WTC11 (cell line): ENCODE data around the gene MEIS3. TPM values are rescaled to one million over a fixed set of nuclear protein-coding genes. Genes with fewer than 3 reads are reported as not detected.

Experiments
- ATAC-seq: fragments of 200-7000 bp; cut with Tn5 transposase; 2 replicates; pipeline ENCODE4 v1.10.0; 2021; ENCODE audit warnings: mild to moderate bottlenecking, moderate library complexity
- CTCF ChIA-PET: fragments of 300-600 bp; sonication (Branson Sonifier 250); formaldehyde crosslinking; loops from one replicate; lab custom pipeline; 2021; ENCODE audit warnings: antibody characterized with exemption; lab: Charles Lee
- POLR2A ChIA-PET: fragments of 350-600 bp; sonication (Branson Sonifier 250); formaldehyde crosslinking; loops from one replicate; lab custom pipeline; 2021; ENCODE audit warnings: antibody characterized with exemption; lab: Charles Lee
- DNase-seq: peaks from one replicate; pipeline ENCODE4 v3.0.0; 2021; ENCODE audit warnings: low spot score
- H3K27ac Mint-ChIP-seq: 2 replicates; pipeline ENCODE4 v1.8.0; 2021; ENCODE audit warnings: mixed read lengths
- H3K27me3 Mint-ChIP-seq: 2 replicates; pipeline ENCODE4 v1.8.0; 2021; ENCODE audit warnings: low read depth, mild to moderate bottlenecking, moderate library complexity, mixed read lengths
- H3K36me3 Mint-ChIP-seq: 2 replicates; pipeline ENCODE4 v1.8.0; 2021; ENCODE audit warnings: mixed read lengths
- H3K4me1 Mint-ChIP-seq: 2 replicates; pipeline ENCODE4 v1.8.0; 2022; ENCODE audit warnings: mixed read lengths
- H3K4me3 Mint-ChIP-seq: 2 replicates; pipeline ENCODE4 v1.8.0; 2021; ENCODE audit warnings: mild to moderate bottlenecking, moderate library complexity, mixed read lengths
- H3K9me3 Mint-ChIP-seq: 2 replicates; pipeline ENCODE4 v1.8.0; 2021; ENCODE audit warnings: mixed read lengths
- CREB1 ChIP-seq: sonication (generic); formaldehyde crosslinking; IDR thresholded peaks from 2 replicates; pipeline ENCODE4 v1.8.0; 2023; ENCODE audit warnings: mild to moderate bottlenecking, missing genetic modification reagents
- EMX1 ChIP-seq: fragments of 250-450 bp; sonication (Bioruptor Pico); IDR thresholded peaks from 2 replicates; pipeline ENCODE4 v1.8.0; 2021; ENCODE audit warnings: mild to moderate bottlenecking
- ESRRA ChIP-seq: sonication (generic); formaldehyde crosslinking; IDR thresholded peaks from 2 replicates; pipeline ENCODE4 v1.8.1; 2022; ENCODE audit warnings: mild to moderate bottlenecking, missing genetic modification reagents, borderline replicate concordance
- HMGA2 ChIP-seq: fragments of 250-450 bp; sonication (Bioruptor Pico); IDR thresholded peaks from 2 replicates; pipeline ENCODE4 v1.4.0; 2021; ENCODE audit warnings: mild to moderate bottlenecking, moderate library complexity
- IRF2 ChIP-seq: sonication (generic); formaldehyde crosslinking; IDR thresholded peaks from 2 replicates; pipeline ENCODE4 v1.8.0; 2022; ENCODE audit warnings: low read depth, missing genetic modification reagents, borderline replicate concordance
- OVOL2 ChIP-seq: fragments of 250-450 bp; sonication (Bioruptor Pico); IDR thresholded peaks from 2 replicates; pipeline ENCODE4 v1.9.0; 2021; ENCODE audit warnings: mild to moderate bottlenecking, borderline replicate concordance
- SMAD3 ChIP-seq: sonication (generic); formaldehyde crosslinking; IDR thresholded peaks from 2 replicates; pipeline ENCODE4 v1.8.0; 2022; ENCODE audit warnings: missing genetic modification reagents, mild to moderate bottlenecking, borderline replicate concordance
- TCF7 ChIP-seq: sonication (generic); formaldehyde crosslinking; IDR thresholded peaks from 2 replicates; pipeline ENCODE4 v1.8.0; 2022; ENCODE audit warnings: mild to moderate bottlenecking, low read depth, missing genetic modification reagents, moderate library complexity
- ZNF425 ChIP-seq: fragments of 250-450 bp; sonication (Bioruptor Pico); conservative IDR thresholded peaks from 2 replicates; pipeline ENCODE4 v1.9.0; 2021; ENCODE audit warnings: mild to moderate bottlenecking
- total RNA-seq: library from RNA; stranded (reverse); gene quantifications from 3 replicates; pipeline ENCODE4 v1.2.3, GENCODE V29; 2021
- TF ChIP-seq, protein P1 (sequence below): sonication (generic); formaldehyde crosslinking; IDR thresholded peaks from 2 replicates; pipeline ENCODE4 v1.8.1; 2022; ENCODE audit warnings: low read depth, missing genetic modification reagents, borderline replicate concordance
- TF ChIP-seq, protein P2 (sequence below): sonication (generic); formaldehyde crosslinking; IDR thresholded peaks from 2 replicates; pipeline ENCODE4 v1.8.1; 2022; ENCODE audit warnings: mild to moderate bottlenecking, moderate library complexity, missing genetic modification reagents
- TF ChIP-seq, protein P3 (sequence below): sonication (generic); formaldehyde crosslinking; IDR thresholded peaks from 2 replicates; pipeline ENCODE4 v1.8.1; 2022; ENCODE audit warnings: missing genetic modification reagents, borderline replicate concordance
- TF ChIP-seq, protein P4 (sequence below): sonication (generic); formaldehyde crosslinking; conservative IDR thresholded peaks from 2 replicates; pipeline ENCODE4 v1.8.1; 2023; ENCODE audit warnings: mild to moderate bottlenecking, low read depth, missing genetic modification reagents, moderate library complexity
- TF ChIP-seq, protein P5 (sequence below): sonication (generic); formaldehyde crosslinking; IDR thresholded peaks from 2 replicates; pipeline ENCODE4 v1.8.1; 2023; ENCODE audit warnings: mild to moderate bottlenecking, missing genetic modification reagents
- TF ChIP-seq, protein P6 (sequence below): sonication (generic); formaldehyde crosslinking; IDR thresholded peaks from 2 replicates; pipeline ENCODE4 v1.8.1; 2023; ENCODE audit warnings: mild to moderate bottlenecking, missing genetic modification reagents, moderate library complexity

The MEIS3 gene
- total RNA-seq, 1 experiment from 2014 or later = 38.5 TPM

GRCh38 chr19:47435883-47436417, 16.6 kb upstream of the MEIS3 start:
- ChIA-PET POLR2A (interaction anchor here (1.0 kb wide), 1 partner anchor 48 kb away, joined by 3 read pairs; no protein-coding TSS in a partner anchor), CTCF (interaction anchor here (0.9 to 4.5 kb wide), 29 partner anchors 8 to 300 kb away, joined by 3 to 98 read pairs (median 13); partner anchors contain the start of genes EHD2, KPTN, NAPA and SLC8A2)
- no peaks in the 10 kb centered on the region; the same call in 1 of the 2 replicates for H3K36me3 Mint-ChIP-seq
- DNase-seq = no peak
- H3K27ac Mint-ChIP-seq = peak overlapping the region; percentile 33; the same call in 1 of the 2 replicates
- no peaks in the 10 kb centered on the region for H3K9me3 Mint-ChIP-seq
- peaks cover 8% of the 10 kb centered on the region for H3K4me1 Mint-ChIP-seq
- peaks cover 24% of the 10 kb centered on the region for H3K27me3 Mint-ChIP-seq
- no peak for ATAC-seq
- H3K4me3 Mint-ChIP-seq = no peak overlapping the region
- no peak for TF ChIP-seq ESRRA
- no peak for TF ChIP-seq SMAD3
- TF ChIP-seq TCF7 (CRISPR knock-in tag) = no peak
- TF ChIP-seq EMX1 = no peak
- TF ChIP-seq ZNF425 (CRISPR knock-in tag) = no peak
- no peak for TF ChIP-seq OVOL2 (CRISPR knock-in tag)
- TF ChIP-seq, protein P1, sequence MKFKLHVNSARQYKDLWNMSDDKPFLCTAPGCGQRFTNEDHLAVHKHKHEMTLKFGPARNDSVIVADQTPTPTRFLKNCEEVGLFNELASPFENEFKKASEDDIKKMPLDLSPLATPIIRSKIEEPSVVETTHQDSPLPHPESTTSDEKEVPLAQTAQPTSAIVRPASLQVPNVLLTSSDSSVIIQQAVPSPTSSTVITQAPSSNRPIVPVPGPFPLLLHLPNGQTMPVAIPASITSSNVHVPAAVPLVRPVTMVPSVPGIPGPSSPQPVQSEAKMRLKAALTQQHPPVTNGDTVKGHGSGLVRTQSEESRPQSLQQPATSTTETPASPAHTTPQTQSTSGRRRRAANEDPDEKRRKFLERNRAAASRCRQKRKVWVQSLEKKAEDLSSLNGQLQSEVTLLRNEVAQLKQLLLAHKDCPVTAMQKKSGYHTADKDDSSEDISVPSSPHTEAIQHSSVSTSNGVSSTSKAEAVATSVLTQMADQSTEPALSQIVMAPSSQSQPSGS (CRISPR knock-in tag) = no peak
- TF ChIP-seq, protein P2, sequence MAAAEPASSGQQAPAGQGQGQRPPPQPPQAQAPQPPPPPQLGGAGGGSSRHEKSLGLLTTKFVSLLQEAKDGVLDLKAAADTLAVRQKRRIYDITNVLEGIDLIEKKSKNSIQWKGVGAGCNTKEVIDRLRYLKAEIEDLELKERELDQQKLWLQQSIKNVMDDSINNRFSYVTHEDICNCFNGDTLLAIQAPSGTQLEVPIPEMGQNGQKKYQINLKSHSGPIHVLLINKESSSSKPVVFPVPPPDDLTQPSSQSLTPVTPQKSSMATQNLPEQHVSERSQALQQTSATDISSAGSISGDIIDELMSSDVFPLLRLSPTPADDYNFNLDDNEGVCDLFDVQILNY (CRISPR knock-in tag) = no peak
- TF ChIP-seq CREB1 (CRISPR knock-in tag) = no peak
- TF ChIP-seq, protein P3, sequence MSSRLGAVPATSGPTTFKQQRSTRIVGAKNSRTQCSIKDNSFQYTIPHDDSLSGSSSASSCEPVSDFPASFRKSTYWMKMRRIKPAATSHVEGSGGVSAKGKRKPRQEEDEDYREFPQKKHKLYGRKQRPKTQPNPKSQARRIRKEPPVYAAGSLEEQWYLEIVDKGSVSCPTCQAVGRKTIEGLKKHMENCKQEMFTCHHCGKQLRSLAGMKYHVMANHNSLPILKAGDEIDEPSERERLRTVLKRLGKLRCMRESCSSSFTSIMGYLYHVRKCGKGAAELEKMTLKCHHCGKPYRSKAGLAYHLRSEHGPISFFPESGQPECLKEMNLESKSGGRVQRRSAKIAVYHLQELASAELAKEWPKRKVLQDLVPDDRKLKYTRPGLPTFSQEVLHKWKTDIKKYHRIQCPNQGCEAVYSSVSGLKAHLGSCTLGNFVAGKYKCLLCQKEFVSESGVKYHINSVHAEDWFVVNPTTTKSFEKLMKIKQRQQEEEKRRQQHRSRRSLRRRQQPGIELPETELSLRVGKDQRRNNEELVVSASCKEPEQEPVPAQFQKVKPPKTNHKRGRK (CRISPR knock-in tag) = no peak
- TF ChIP-seq, protein P4, sequence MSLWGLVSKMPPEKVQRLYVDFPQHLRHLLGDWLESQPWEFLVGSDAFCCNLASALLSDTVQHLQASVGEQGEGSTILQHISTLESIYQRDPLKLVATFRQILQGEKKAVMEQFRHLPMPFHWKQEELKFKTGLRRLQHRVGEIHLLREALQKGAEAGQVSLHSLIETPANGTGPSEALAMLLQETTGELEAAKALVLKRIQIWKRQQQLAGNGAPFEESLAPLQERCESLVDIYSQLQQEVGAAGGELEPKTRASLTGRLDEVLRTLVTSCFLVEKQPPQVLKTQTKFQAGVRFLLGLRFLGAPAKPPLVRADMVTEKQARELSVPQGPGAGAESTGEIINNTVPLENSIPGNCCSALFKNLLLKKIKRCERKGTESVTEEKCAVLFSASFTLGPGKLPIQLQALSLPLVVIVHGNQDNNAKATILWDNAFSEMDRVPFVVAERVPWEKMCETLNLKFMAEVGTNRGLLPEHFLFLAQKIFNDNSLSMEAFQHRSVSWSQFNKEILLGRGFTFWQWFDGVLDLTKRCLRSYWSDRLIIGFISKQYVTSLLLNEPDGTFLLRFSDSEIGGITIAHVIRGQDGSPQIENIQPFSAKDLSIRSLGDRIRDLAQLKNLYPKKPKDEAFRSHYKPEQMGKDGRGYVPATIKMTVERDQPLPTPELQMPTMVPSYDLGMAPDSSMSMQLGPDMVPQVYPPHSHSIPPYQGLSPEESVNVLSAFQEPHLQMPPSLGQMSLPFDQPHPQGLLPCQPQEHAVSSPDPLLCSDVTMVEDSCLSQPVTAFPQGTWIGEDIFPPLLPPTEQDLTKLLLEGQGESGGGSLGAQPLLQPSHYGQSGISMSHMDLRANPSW = no peak
- no peak for TF ChIP-seq IRF2 (CRISPR knock-in tag)
- TF ChIP-seq, protein P5, sequence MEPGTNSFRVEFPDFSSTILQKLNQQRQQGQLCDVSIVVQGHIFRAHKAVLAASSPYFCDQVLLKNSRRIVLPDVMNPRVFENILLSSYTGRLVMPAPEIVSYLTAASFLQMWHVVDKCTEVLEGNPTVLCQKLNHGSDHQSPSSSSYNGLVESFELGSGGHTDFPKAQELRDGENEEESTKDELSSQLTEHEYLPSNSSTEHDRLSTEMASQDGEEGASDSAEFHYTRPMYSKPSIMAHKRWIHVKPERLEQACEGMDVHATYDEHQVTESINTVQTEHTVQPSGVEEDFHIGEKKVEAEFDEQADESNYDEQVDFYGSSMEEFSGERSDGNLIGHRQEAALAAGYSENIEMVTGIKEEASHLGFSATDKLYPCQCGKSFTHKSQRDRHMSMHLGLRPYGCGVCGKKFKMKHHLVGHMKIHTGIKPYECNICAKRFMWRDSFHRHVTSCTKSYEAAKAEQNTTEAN (CRISPR knock-in tag) = no peak
- TF ChIP-seq, protein P6, sequence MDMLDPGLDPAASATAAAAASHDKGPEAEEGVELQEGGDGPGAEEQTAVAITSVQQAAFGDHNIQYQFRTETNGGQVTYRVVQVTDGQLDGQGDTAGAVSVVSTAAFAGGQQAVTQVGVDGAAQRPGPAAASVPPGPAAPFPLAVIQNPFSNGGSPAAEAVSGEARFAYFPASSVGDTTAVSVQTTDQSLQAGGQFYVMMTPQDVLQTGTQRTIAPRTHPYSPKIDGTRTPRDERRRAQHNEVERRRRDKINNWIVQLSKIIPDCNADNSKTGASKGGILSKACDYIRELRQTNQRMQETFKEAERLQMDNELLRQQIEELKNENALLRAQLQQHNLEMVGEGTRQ (CRISPR knock-in tag) = no peak
- TF ChIP-seq HMGA2 (CRISPR knock-in tag) = no peak
